Endodermal cell (in vitro differentiated cells): ENCODE data around the gene KCNIP4. TPM values are rescaled to one million over a fixed set of nuclear protein-coding genes. Genes with fewer than 3 reads are reported as not detected.

Experiments used
- DNase-seq: peaks from one replicate; pipeline ENCODE4 v3.0.0-alpha.2; 2017
- H3K27ac ChIP-seq: 2 replicates; pipeline ENCODE4 v1.5.1; 2013; ENCODE audit warnings: mild to moderate bottlenecking, low read depth, low read length, moderate library complexity
- H3K27me3 ChIP-seq: 2 replicates; pipeline ENCODE4 v1.6.1; 2013; ENCODE audit warnings: mild to moderate bottlenecking, low read length, moderate library complexity; ENCODE audit not compliant: insufficient read depth, control insufficient read depth, poor library complexity, severe bottlenecking
- H3K36me3 ChIP-seq: 2 replicates; pipeline ENCODE4 v1.7.0; 2013; ENCODE audit warnings: mild to moderate bottlenecking, low read length, moderate library complexity; ENCODE audit not compliant: control insufficient read depth, insufficient read depth
- H3K4me1 ChIP-seq: one replicate; pipeline ENCODE4 v1.7.0; 2013; ENCODE audit warnings: low read length; ENCODE audit not compliant: control insufficient read depth, insufficient read depth
- H3K4me3 ChIP-seq: 2 replicates; pipeline ENCODE4 v1.5.1; 2013; ENCODE audit warnings: mild to moderate bottlenecking, low read length, moderate library complexity
- H3K9ac ChIP-seq: 2 replicates; pipeline ENCODE4 v1.6.1; 2013; ENCODE audit warnings: mild to moderate bottlenecking, low read length, moderate library complexity; ENCODE audit not compliant: poor library complexity, severe bottlenecking; ENCODE audit errors: extremely low read depth
- H3K9me3 ChIP-seq: 2 replicates; pipeline ENCODE4 v1.6.1; 2013; ENCODE audit warnings: mild to moderate bottlenecking, low read length, moderate library complexity; ENCODE audit not compliant: control insufficient read depth
- H3K27ac Mint-ChIP-seq: 2 replicates; pipeline ENCODE4 v1.8.0; 2020; ENCODE audit warnings: mixed read lengths
- H3K27me3 Mint-ChIP-seq: 2 replicates; pipeline ENCODE4 v1.8.0; 2021; ENCODE audit warnings: mild to moderate bottlenecking, mixed read lengths; ENCODE audit not compliant: insufficient read depth
- H3K36me3 Mint-ChIP-seq: 2 replicates; pipeline ENCODE4 v1.8.0; 2020; ENCODE audit warnings: low read depth, mixed read lengths
- H3K4me1 Mint-ChIP-seq: 2 replicates; pipeline ENCODE4 v1.8.0; 2020; ENCODE audit warnings: mixed read lengths
- H3K4me3 Mint-ChIP-seq: 2 replicates; pipeline ENCODE4 v1.8.0; 2020; ENCODE audit warnings: mild to moderate bottlenecking, moderate library complexity, mixed read lengths
- H3K9me3 Mint-ChIP-seq: 2 replicates; pipeline ENCODE4 v1.8.0; 2020; ENCODE audit warnings: mild to moderate bottlenecking, mixed read lengths
- CTCF ChIP-seq: fragments of 200-600 bp; sonication (generic); conservative IDR thresholded peaks from 2 replicates; pipeline ENCODE4 v1.5.0; 2021; ENCODE audit warnings: antibody characterized with exemption, mild to moderate bottlenecking
- WGBS, 2 experiments: methylation state at CpG; one replicate each; pipeline versions ENCODE4 v1.1.5 to v1.1.7; 2013; ENCODE audit warnings: missing lambda C conversion rate in 2 of 2, mixed read lengths in 1 of 2; ENCODE audit not compliant: insufficient coverage in 1 of 2, insufficient read length in 1 of 2; 5-methylcytosine and 5-hydroxymethylcytosine counted together
- total RNA-seq, 2 donors: library from RNA; stranded (reverse); fragmentation: NEBNext Ultra II Directional in 1 of 2; extraction: Animal tissue kit (Norgen Biotek cat#: 25700) in 1 of 2; gene quantifications; 2 replicates in 1 of 2; 3 replicates in 1 of 2; pipeline ENCODE4 v1.2.1, GENCODE V29; 2021

Gene KCNIP4
- total RNA-seq, 2 donors from 2014 or later = not detected

- DNase-seq = no peak
- peaks cover 14% of the 10 kb centered on the region for H3K9me3 ChIP-seq
- Mint-ChIP-seq H3K27me3 (no peaks in the 10 kb centered on the region), H3K36me3 (no peaks in the 10 kb centered on the region), H3K9me3 (peaks cover 15% of the 10 kb centered on the region), H3K4me3 (no peak overlapping the region), H3K27ac (no peak overlapping the region), H3K4me1 (peaks cover 2% of the 10 kb centered on the region)
- TF ChIP-seq CTCF = no peak
- H3K4me1 ChIP-seq = no peaks in the 10 kb centered on the region
- H3K9ac ChIP-seq = no peak overlapping the region
- no peak overlapping the region for H3K4me3 ChIP-seq
- no peak overlapping the region for H3K27ac ChIP-seq
- H3K36me3 ChIP-seq = no peaks in the 10 kb centered on the region
- no peaks in the 10 kb centered on the region for H3K27me3 ChIP-seq
- 93 to 100% methylated on average over 2 to 3 of the region's 3 CpGs for WGBS, 2 experiments
These were observed 620.4 kb downstream of the KCNIP4 start for GRCh38 chr4:21327976-21328700.

GRCh38 chr4:21320034-21320433 lies 628.5 kb downstream of the KCNIP4 start:
- no peaks in the 10 kb centered on the region for H3K27me3 Mint-ChIP-seq
- DNase-seq = no peak
- H3K9me3 Mint-ChIP-seq = peaks cover 10% of the 10 kb centered on the region
- Histone ChIP-seq H3K9me3 (peaks cover 14% of the 10 kb centered on the region), H3K27me3 (no peaks in the 10 kb centered on the region), H3K9ac (no peak overlapping the region), H3K27ac (no peak overlapping the region), H3K4me3 (no peak overlapping the region), H3K36me3 (no peaks in the 10 kb centered on the region), H3K4me1 (no peaks in the 10 kb centered on the region)
- H3K36me3 Mint-ChIP-seq = no peaks in the 10 kb centered on the region
- 88% methylated on average over 1 of the region's 1 CpG; no CpG with 5 or more reads in 1 of the 2 experiments for WGBS, 2 experiments
- peaks cover 8% of the 10 kb centered on the region for H3K4me1 Mint-ChIP-seq
- no peak overlapping the region for H3K27ac Mint-ChIP-seq
- H3K4me3 Mint-ChIP-seq = no peak overlapping the region
- TF ChIP-seq CTCF = no peak

GRCh38 chr4:21307709-21308108 lies 640.9 kb downstream of the KCNIP4 start:
- Histone ChIP-seq H3K27ac (no peak overlapping the region), H3K9ac (no peak overlapping the region), H3K27me3 (peaks cover 15% of the 10 kb centered on the region), H3K9me3 (no peaks in the 10 kb centered on the region), H3K4me3 (no peak overlapping the region), H3K36me3 (no peaks in the 10 kb centered on the region), H3K4me1 (peaks cover 3% of the 10 kb centered on the region)
- 81 to 94% methylated on average over 2 to 3 of the region's 3 CpGs for WGBS, 2 experiments
- no peak overlapping the region for H3K4me3 Mint-ChIP-seq
- H3K36me3 Mint-ChIP-seq = no peaks in the 10 kb centered on the region
- no peak for TF ChIP-seq CTCF
- H3K4me1 Mint-ChIP-seq = peaks cover 16% of the 10 kb centered on the region
- DNase-seq = no peak
- peaks cover 26% of the 10 kb centered on the region for H3K27me3 Mint-ChIP-seq
- no peaks in the 10 kb centered on the region for H3K9me3 Mint-ChIP-seq
- H3K27ac Mint-ChIP-seq = no peak overlapping the region
